Measurements from ENCODE around the gene WFIKKN2. TPM values are rescaled to one million over a fixed set of nuclear protein-coding genes. Genes with fewer than 3 reads are reported as not detected.

The WFIKKN2 gene
- total RNA-seq, 1 donor from 2014 or later, result not detected

- Histone ChIP-seq H3K9me3 (no peaks in the 10 kb centered on the region), H3K36me3 (no peaks in the 10 kb centered on the region), H3K4me3 (no peak overlapping the region), H3K4me1 (no peaks in the 10 kb centered on the region), H3K27me3 (no peaks in the 10 kb centered on the region), H3K27ac (no peak overlapping the region)
- TF ChIP-seq CTCF (IDR thresholded peaks at IDR 0.05), result no peak
- intact Hi-C loops (cut with DNase I), result no loop called here
- DNase-seq (ENCODE audit: low spot score in 2 of 2), result no peak
Observed at GRCh38 chr17:50820651-50821050, 14.7 kb upstream of the WFIKKN2 start.

DNA sequence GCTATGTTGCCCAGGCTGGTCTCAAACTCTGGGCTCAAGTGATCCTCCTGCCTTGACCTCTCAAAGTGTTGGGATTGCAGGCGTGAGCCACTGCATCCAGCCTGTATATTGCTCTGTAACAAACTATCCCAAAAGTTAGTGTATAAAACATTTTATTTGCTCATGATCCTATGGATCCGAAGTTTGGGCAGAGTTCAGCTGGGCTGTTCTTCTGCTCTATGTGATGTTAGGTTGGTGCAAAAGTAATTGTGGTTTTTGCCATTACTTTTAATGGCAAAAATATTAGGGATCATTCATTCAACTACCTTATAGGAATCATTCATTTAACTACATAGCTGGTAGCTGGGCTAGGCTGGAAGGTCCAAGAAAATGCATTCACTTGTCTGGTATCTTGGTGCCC, 12.8 kb upstream of the WFIKKN2 start:
- intact Hi-C loops (cut with DNase I), result no loop called here

GRCh38 chr17:50824429-50824828, 11.0 kb upstream of the WFIKKN2 start:
- no peak overlapping the region for H3K27ac ChIP-seq
- H3K4me3 ChIP-seq, result no peak overlapping the region
- H3K36me3 ChIP-seq, result no peaks in the 10 kb centered on the region
- H3K27me3 ChIP-seq, result no peaks in the 10 kb centered on the region
- no peak for TF ChIP-seq CTCF (IDR thresholded peaks at IDR 0.05)
- no peaks in the 10 kb centered on the region for H3K9me3 ChIP-seq
- intact Hi-C loops (cut with DNase I), result no loop called here
- no peaks in the 10 kb centered on the region for H3K4me1 ChIP-seq
- DNase-seq (ENCODE audit: low spot score in 2 of 2), result no peak

More for the DNA sequence above, 12.8 kb upstream of the WFIKKN2 start:
- DNase-seq (ENCODE audit: low spot score in 2 of 2), result no peak
- no peaks in the 10 kb centered on the region for H3K9me3 ChIP-seq
- H3K27ac ChIP-seq, result no peak overlapping the region
- no peaks in the 10 kb centered on the region for H3K4me1 ChIP-seq
- H3K36me3 ChIP-seq, result no peaks in the 10 kb centered on the region
- H3K4me3 ChIP-seq, result no peak overlapping the region
- TF ChIP-seq CTCF (IDR thresholded peaks at IDR 0.05), result no peak
- no peaks in the 10 kb centered on the region for H3K27me3 ChIP-seq

DNA sequence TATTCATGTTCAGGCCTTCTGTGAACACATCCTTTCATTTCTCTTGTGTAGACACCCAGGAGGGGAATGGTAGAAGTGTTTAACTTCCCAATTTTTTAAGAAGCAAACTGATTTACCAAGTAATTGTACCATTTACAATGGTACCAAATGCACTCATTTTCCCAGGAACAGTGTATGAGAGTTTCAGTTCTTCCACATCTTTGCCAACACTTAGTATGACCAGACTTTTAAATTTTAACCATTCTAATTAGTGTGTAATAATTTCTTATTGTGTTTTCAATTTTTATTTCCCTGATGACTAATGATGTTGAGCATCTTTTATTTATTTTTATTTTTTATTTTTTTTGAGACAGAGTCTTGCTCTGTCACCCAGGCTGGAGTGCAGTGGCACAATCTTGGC, 10.2 kb upstream of the WFIKKN2 start:
- intact Hi-C loops (cut with DNase I), result no loop called here
- TF ChIP-seq CTCF (IDR thresholded peaks at IDR 0.05), result no peak

DNA sequence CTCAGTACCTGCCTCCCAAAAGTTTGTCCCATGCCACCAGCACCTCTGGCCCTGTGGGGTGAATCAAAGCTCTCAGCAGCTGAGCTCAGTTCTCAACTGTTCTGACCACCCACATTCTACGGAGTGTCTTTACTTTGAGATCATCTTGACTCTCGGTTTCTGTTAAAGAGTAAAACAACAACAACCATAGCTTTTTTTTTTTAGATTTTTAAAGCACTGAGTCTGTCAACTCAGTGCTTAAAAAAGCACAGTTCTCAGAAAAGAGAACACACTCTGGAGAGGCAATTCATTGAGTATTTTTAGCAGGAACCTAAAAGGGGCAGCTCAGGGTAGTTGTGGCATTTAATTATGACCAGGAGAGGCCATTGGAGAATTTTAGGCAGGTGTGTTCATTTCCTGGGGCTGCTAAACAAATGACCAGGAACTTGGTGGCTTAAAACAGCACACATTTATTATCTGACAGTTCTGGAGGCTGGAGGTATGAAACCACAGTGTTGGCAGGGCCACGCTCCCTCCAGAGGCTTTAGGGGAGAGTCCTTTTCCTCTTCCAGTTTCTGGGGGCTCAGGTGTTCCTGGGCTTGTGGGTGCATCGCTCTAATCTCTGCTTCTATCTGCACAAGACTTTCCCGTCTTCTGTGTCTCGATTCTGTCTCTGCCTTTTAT, 6.7 kb upstream of the WFIKKN2 start:
- no peak for DNase-seq (ENCODE audit: low spot score in 2 of 2)
- no peak for TF ChIP-seq CTCF (IDR thresholded peaks at IDR 0.05)
- Histone ChIP-seq H3K4me1 (no peaks in the 10 kb centered on the region), H3K27me3 (no peaks in the 10 kb centered on the region), H3K36me3 (no peaks in the 10 kb centered on the region), H3K4me3 (no peak overlapping the region), H3K9me3 (no peaks in the 10 kb centered on the region), H3K27ac (no peak overlapping the region)
- intact Hi-C loops (cut with DNase I), result no loop called here

More for the DNA sequence above, 10.2 kb upstream of the WFIKKN2 start:
- Histone ChIP-seq H3K4me3 (no peak overlapping the region), H3K9me3 (no peaks in the 10 kb centered on the region), H3K27ac (no peak overlapping the region), H3K27me3 (no peaks in the 10 kb centered on the region), H3K4me1 (no peaks in the 10 kb centered on the region), H3K36me3 (no peaks in the 10 kb centered on the region)
- DNase-seq (ENCODE audit: low spot score in 2 of 2), result no peak

- no peak for DNase-seq (ENCODE audit: low spot score in 2 of 2)
- Histone ChIP-seq H3K4me3 (no peak overlapping the region), H3K27ac (no peak overlapping the region), H3K9me3 (no peaks in the 10 kb centered on the region), H3K27me3 (no peaks in the 10 kb centered on the region), H3K36me3 (no peaks in the 10 kb centered on the region), H3K4me1 (no peaks in the 10 kb centered on the region)
- intact Hi-C loops (cut with DNase I), result no loop called here
- TF ChIP-seq CTCF (IDR thresholded peaks at IDR 0.05), result no peak
Observed at GRCh38 chr17:50829332-50829731, 6.1 kb upstream of the WFIKKN2 start.

Measured in ascending aorta (tissue), 2 donors.